ENCODE measurements around the gene ESR2.

Gene ESR2

DNA sequence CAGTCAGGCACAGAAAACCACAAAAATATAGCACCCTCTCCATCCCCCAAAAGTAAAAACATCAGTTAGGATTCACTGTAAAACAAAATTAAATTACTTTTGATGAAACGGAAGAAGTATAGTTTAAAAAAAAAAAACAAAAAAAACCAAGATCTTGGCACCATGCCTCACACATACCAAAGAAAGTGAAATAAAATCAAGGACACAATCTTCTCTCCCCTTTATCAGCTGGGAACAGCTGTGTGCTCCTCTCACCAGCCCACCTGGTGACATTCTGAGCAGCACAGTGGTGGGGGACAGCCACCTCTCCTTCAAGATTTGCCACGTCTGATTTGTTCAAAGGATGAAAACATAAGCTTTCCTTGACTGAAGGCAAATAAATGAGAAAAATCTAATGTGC is 55.5 kb downstream of the ESR2 start:
- H3K4me3 ChIP-seq (ENCODE audit: low read depth in 1 of 2, low read length in 2 of 2), result no peak overlapping the region
- H3K27ac ChIP-seq (ENCODE audit: low read depth, low read length), result no peak overlapping the region
- H3K9ac ChIP-seq (ENCODE audit: low read depth in 1 of 2, low read length in 2 of 2), result no peak overlapping the region
- H3K36me3 ChIP-seq (ENCODE audit: control insufficient read depth in 1 of 2, insufficient read depth in 2 of 2, low read length in 2 of 2), result no peaks in the 10 kb centered on the region
- peaks cover 0 to 8% of the 10 kb centered on the region in 2 donors for H3K4me1 ChIP-seq (ENCODE audit: control insufficient read depth in 1 of 2, insufficient read depth in 2 of 2, low read length in 2 of 2)
- H3K9me3 ChIP-seq (ENCODE audit: control insufficient read depth in 1 of 2, low read length in 2 of 2), result no peaks in the 10 kb centered on the region
- no peaks in the 10 kb centered on the region for H3K27me3 ChIP-seq (ENCODE audit: control insufficient read depth in 1 of 2, insufficient read depth in 2 of 2, low read length in 2 of 2)

DNA sequence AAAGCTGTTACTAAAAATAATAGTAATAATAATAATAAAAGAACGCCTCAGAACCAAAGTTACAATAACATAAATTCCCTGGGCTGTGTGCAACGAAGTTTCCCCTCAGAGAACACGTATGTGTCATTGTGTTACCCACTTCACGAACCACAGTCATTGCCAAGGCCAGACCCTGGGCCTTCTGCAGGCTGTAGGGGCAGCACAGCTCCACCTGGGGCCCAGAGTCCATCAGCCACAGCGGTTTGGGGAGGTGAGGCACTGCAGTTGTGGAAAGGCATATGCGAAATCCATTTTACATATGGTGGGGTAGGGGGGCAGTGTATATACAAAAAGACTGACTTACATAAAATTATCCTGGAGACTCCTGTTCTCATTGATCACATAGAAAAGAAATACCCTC is 56.1 kb downstream of the ESR2 start:
- Histone ChIP-seq H3K36me3 (ENCODE audit: control insufficient read depth in 1 of 2, insufficient read depth in 2 of 2, low read length in 2 of 2) (no peaks in the 10 kb centered on the region), H3K27ac (ENCODE audit: low read depth, low read length) (no peak overlapping the region), H3K27me3 (ENCODE audit: control insufficient read depth in 1 of 2, insufficient read depth in 2 of 2, low read length in 2 of 2) (no peaks in the 10 kb centered on the region), H3K4me1 (ENCODE audit: control insufficient read depth in 1 of 2, insufficient read depth in 2 of 2, low read length in 2 of 2) (peaks cover 0 to 8% of the 10 kb centered on the region in 2 donors), H3K4me3 (ENCODE audit: low read depth in 1 of 2, low read length in 2 of 2) (no peak overlapping the region), H3K9me3 (ENCODE audit: control insufficient read depth in 1 of 2, low read length in 2 of 2) (no peaks in the 10 kb centered on the region), H3K9ac (ENCODE audit: low read depth in 1 of 2, low read length in 2 of 2) (no peak overlapping the region)

DNA sequence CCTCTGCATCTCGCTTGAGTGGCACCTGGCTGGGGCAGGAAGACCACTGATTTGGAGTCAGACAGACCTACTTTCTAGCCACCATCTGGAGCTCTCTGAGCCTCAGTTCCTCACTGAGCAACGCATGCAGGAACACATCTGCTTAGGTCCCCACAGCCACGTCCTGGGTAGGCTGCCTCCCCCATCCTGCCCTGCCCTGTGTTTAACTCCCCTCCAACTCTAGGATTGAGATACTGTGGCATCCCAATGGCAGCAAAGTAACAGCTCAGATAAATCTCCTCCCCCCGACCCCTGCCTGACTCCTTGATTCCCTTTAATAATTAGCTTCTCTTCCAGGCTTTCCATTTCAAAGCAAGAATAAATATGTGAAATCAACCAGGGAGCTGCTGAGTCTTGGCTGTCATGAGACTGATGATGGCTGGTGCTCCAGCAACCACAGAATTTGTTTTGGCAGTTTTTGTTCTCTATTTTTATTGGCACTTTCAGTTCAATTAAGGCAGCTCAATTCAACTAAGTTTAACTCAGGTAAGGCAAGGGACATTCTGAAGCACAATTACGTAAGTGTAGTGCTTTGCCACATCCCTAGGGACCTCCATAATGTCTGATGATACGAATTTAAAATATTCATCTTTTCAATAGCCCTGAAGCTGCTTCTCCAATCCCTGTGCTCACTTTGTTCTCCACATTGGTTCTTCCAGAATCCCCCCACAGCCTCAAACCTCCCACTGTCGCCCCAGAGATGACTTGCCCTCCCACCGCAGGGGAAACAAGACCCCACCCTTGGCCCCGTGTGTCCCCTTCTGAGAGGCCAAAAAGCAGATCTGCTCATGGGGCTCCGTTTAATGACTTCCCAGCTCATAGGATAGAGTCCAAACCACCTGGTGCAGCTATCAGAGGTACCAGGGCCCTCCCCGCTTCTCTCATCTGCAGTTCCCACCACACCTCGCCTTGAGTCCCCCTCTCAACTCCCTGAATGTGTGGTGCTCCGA is 58.2 kb downstream of the ESR2 start:
- Histone ChIP-seq H3K27ac (ENCODE audit: low read depth, low read length) (peak overlapping the region; percentile 47), H3K4me1 (ENCODE audit: control insufficient read depth in 1 of 2, insufficient read depth in 2 of 2, low read length in 2 of 2) (peaks cover 0 to 13% of the 10 kb centered on the region in 2 donors), H3K9me3 (ENCODE audit: control insufficient read depth in 1 of 2, low read length in 2 of 2) (no peaks in the 10 kb centered on the region), H3K36me3 (ENCODE audit: control insufficient read depth in 1 of 2, insufficient read depth in 2 of 2, low read length in 2 of 2) (peaks cover 0 to 12% of the 10 kb centered on the region in 2 donors), H3K27me3 (ENCODE audit: control insufficient read depth in 1 of 2, insufficient read depth in 2 of 2, low read length in 2 of 2) (no peaks in the 10 kb centered on the region), H3K9ac (ENCODE audit: low read depth in 1 of 2, low read length in 2 of 2) (peak overlapping the region in 1 of 2 donors; percentile 1), H3K4me3 (ENCODE audit: low read depth in 1 of 2, low read length in 2 of 2) (no peak overlapping the region)

DNA sequence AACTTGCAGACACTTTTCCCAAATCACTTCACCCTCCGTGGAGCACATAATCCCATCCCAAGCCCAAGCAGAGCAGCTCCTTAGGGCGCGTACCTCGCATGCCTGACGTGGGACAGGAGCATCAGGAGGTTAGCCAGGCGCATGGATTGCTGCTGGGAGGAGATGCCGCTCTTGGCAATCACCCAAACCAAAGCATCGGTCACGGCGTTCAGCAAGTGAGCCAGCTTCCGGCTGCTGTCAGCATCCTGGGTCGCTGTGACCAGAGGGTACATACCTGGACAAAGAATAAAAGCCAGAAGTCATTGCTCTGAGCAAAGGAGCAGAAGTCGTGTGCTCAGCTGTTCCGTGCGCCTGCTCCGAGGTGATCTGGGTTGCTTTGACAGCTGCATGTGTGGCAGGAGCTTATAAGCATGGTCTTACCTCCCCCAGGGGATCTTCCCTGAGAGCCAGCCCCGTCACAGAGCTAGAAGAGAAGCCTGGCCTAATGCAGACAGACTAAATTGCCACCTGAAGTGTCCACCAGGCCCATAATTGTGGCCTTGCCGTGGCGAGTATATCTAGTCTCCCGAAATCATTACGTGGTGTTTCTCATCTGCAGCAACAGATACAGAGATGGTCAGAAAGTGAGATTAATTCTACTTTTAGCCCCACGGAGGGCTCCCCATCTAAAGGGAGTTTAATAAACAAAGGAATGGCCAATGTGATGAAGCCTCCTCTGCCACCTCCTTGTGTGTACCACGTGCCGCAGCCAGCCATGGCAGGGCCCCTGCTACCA is 59.1 kb downstream of the ESR2 start:
- H3K9me3 ChIP-seq (ENCODE audit: control insufficient read depth in 1 of 2, low read length in 2 of 2), result no peaks in the 10 kb centered on the region
- no peak overlapping the region for H3K4me3 ChIP-seq (ENCODE audit: low read depth in 1 of 2, low read length in 2 of 2)
- no peak overlapping the region for H3K9ac ChIP-seq (ENCODE audit: low read depth in 1 of 2, low read length in 2 of 2)

GRCh38 chr14:64233531-64234190 is 60.5 kb downstream of the ESR2 start:
- Histone ChIP-seq H3K4me3 (ENCODE audit: low read depth in 1 of 2, low read length in 2 of 2) (no peak overlapping the region), H3K27ac (ENCODE audit: low read depth, low read length) (no peak overlapping the region), H3K4me1 (ENCODE audit: control insufficient read depth in 1 of 2, insufficient read depth in 2 of 2, low read length in 2 of 2) (peaks cover 0 to 13% of the 10 kb centered on the region in 2 donors), H3K9me3 (ENCODE audit: control insufficient read depth in 1 of 2, low read length in 2 of 2) (no peaks in the 10 kb centered on the region), H3K27me3 (ENCODE audit: control insufficient read depth in 1 of 2, insufficient read depth in 2 of 2, low read length in 2 of 2) (no peaks in the 10 kb centered on the region), H3K36me3 (ENCODE audit: control insufficient read depth in 1 of 2, insufficient read depth in 2 of 2, low read length in 2 of 2) (peaks cover 4 to 19% of the 10 kb centered on the region in 2 donors), H3K9ac (ENCODE audit: low read depth in 1 of 2, low read length in 2 of 2) (no peak overlapping the region)

More for the DNA sequence above, 59.1 kb downstream of the ESR2 start:
- peaks cover 0 to 13% of the 10 kb centered on the region in 2 donors for H3K4me1 ChIP-seq (ENCODE audit: control insufficient read depth in 1 of 2, insufficient read depth in 2 of 2, low read length in 2 of 2)
- H3K27ac ChIP-seq (ENCODE audit: low read depth, low read length), result no peak overlapping the region
- no peaks in the 10 kb centered on the region for H3K27me3 ChIP-seq (ENCODE audit: control insufficient read depth in 1 of 2, insufficient read depth in 2 of 2, low read length in 2 of 2)
- H3K36me3 ChIP-seq (ENCODE audit: control insufficient read depth in 1 of 2, insufficient read depth in 2 of 2, low read length in 2 of 2), result peaks cover 4 to 13% of the 10 kb centered on the region in 2 donors

DNA sequence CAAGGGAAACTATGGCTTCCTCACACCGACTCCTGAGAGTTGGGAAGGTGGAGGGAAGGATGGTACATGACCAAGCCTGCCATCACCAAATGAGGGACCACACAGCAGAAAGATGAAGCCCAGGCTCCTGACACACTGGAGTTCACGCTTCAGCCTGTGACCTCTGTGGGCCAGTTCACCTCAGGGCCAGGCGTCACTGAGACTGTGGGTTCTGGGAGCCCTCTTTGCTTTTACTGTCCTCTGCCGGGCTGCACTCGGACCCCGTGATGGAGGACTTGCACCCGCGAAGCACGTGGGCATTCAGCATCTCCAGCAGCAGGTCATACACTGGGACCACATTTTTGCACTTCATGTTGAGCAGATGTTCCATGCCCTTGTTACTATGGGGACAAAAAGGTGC is 61.2 kb downstream of the ESR2 start:
- H3K36me3 ChIP-seq (ENCODE audit: control insufficient read depth in 1 of 2, insufficient read depth in 2 of 2, low read length in 2 of 2), result peaks cover 10 to 26% of the 10 kb centered on the region in 2 donors
- no peak overlapping the region for H3K27ac ChIP-seq (ENCODE audit: low read depth, low read length)
- H3K4me1 ChIP-seq (ENCODE audit: control insufficient read depth in 1 of 2, insufficient read depth in 2 of 2, low read length in 2 of 2), result peaks cover 0 to 13% of the 10 kb centered on the region in 2 donors
- H3K9ac ChIP-seq (ENCODE audit: low read depth in 1 of 2, low read length in 2 of 2), result no peak overlapping the region
- H3K9me3 ChIP-seq (ENCODE audit: control insufficient read depth in 1 of 2, low read length in 2 of 2), result no peaks in the 10 kb centered on the region
- no peak overlapping the region for H3K4me3 ChIP-seq (ENCODE audit: low read depth in 1 of 2, low read length in 2 of 2)
- H3K27me3 ChIP-seq (ENCODE audit: control insufficient read depth in 1 of 2, insufficient read depth in 2 of 2, low read length in 2 of 2), result no peaks in the 10 kb centered on the region

DNA sequence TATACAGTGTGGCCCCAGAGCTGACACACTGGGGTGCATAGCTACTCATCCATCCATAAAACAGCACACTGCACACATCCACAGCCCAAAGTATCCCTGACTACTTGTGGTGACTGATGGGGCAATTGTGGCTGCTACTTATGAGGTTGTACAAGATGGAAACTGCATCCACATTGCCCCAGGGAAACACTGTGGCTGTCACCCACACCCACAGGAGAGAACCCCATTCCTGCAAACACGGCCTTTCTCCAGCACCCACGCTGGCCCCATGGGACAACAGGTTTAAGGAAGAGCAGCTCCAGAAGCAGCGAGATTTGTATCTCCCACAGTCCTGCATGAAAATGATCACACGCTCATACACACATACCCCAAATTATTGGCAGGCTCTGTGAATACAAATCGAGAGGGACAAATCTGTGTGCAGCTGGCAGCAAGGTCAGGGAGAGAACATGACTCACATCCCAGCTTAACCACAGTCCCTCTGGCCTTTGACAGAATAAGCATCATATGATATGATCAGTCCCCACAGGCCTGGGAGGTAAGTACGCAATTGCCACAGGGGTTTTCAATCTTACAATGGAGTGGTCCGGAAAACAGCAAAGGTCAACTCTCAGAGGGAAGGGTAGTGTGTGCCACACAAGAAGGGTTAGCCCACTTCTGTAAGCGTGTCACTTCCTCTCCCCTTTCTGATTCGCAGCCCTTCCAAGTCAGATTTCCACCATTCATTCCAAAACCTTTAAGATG is 61.9 kb downstream of the ESR2 start:
- Histone ChIP-seq H3K9ac (ENCODE audit: low read depth in 1 of 2, low read length in 2 of 2) (no peak overlapping the region), H3K4me1 (ENCODE audit: control insufficient read depth in 1 of 2, insufficient read depth in 2 of 2, low read length in 2 of 2) (peaks cover 0 to 13% of the 10 kb centered on the region in 2 donors), H3K27me3 (ENCODE audit: control insufficient read depth in 1 of 2, insufficient read depth in 2 of 2, low read length in 2 of 2) (no peaks in the 10 kb centered on the region), H3K9me3 (ENCODE audit: control insufficient read depth in 1 of 2, low read length in 2 of 2) (no peaks in the 10 kb centered on the region), H3K27ac (ENCODE audit: low read depth, low read length) (no peak overlapping the region), H3K36me3 (ENCODE audit: control insufficient read depth in 1 of 2, insufficient read depth in 2 of 2, low read length in 2 of 2) (peaks cover 14 to 33% of the 10 kb centered on the region in 2 donors), H3K4me3 (ENCODE audit: low read depth in 1 of 2, low read length in 2 of 2) (no peak overlapping the region)

- Histone ChIP-seq H3K27me3 (ENCODE audit: control insufficient read depth in 1 of 2, insufficient read depth in 2 of 2, low read length in 2 of 2) (no peaks in the 10 kb centered on the region), H3K36me3 (ENCODE audit: control insufficient read depth in 1 of 2, insufficient read depth in 2 of 2, low read length in 2 of 2) (peaks cover 31 to 59% of the 10 kb centered on the region in 2 donors), H3K4me3 (ENCODE audit: low read depth in 1 of 2, low read length in 2 of 2) (no peak overlapping the region), H3K9ac (ENCODE audit: low read depth in 1 of 2, low read length in 2 of 2) (no peak overlapping the region), H3K4me1 (ENCODE audit: control insufficient read depth in 1 of 2, insufficient read depth in 2 of 2, low read length in 2 of 2) (peaks cover 0 to 5% of the 10 kb centered on the region in 2 donors), H3K9me3 (ENCODE audit: control insufficient read depth in 1 of 2, low read length in 2 of 2) (no peaks in the 10 kb centered on the region), H3K27ac (ENCODE audit: low read depth, low read length) (no peak overlapping the region)
Observed at GRCh38 chr14:64229489-64229888, 64.7 kb downstream of the ESR2 start.

DNA sequence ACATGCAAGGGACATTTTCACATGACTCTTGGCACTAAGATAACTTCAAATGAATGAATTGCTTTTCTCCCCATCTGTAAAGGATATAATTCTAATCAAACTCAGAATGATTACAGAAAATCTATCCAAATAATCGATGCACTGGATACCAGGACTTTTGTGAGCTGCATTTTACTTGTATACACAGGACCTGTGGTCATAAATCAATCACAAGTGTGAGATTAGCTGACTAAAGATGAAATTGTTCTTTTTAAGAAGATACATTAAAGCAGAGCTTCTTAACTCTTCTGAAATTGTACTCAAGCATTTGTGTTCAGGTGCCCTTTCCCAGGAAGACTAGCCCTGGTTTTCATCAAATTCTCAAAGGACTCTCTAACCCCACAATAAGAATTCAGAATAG is 66.3 kb downstream of the ESR2 start:
- peaks cover 39 to 74% of the 10 kb centered on the region in 2 donors for H3K36me3 ChIP-seq (ENCODE audit: control insufficient read depth in 1 of 2, insufficient read depth in 2 of 2, low read length in 2 of 2)
- no peak overlapping the region for H3K9ac ChIP-seq (ENCODE audit: low read depth in 1 of 2, low read length in 2 of 2)
- no peak overlapping the region for H3K27ac ChIP-seq (ENCODE audit: low read depth, low read length)
- H3K4me1 ChIP-seq (ENCODE audit: control insufficient read depth in 1 of 2, insufficient read depth in 2 of 2, low read length in 2 of 2), result peaks cover 0 to 5% of the 10 kb centered on the region in 2 donors
- H3K27me3 ChIP-seq (ENCODE audit: control insufficient read depth in 1 of 2, insufficient read depth in 2 of 2, low read length in 2 of 2), result no peaks in the 10 kb centered on the region
- H3K9me3 ChIP-seq (ENCODE audit: control insufficient read depth in 1 of 2, low read length in 2 of 2), result no peaks in the 10 kb centered on the region
- no peak overlapping the region for H3K4me3 ChIP-seq (ENCODE audit: low read depth in 1 of 2, low read length in 2 of 2)
